Smooth muscle cell (in vitro differentiated cells): ENCODE data around the gene SLC1A2. TPM values are rescaled to one million over a fixed set of nuclear protein-coding genes. Genes with fewer than 3 reads are reported as not detected.
A peak's percentile ranks its signal among the peaks of the same experiment; 100 is the strongest.

Source experiments
- DNase-seq: peaks from one replicate; lab custom pipeline; 2025; ENCODE audit not compliant: unreplicated experiment; lab: John Stamatoyannopoulos, UW
- H2AFZ ChIP-seq: fragments of 200-600 bp; sonication (generic); 2 replicates; pipeline ENCODE4 v1.6.0; 2016; ENCODE audit warnings: antibody characterized with exemption, low read depth, mild to moderate bottlenecking
- H3F3A ChIP-seq: fragments of 200-600 bp; sonication (generic); 2 replicates; pipeline ENCODE4 v1.6.0; 2017; ENCODE audit warnings: antibody characterized with exemption, low read depth
- H3K27ac ChIP-seq: fragments of 200-600 bp; sonication (generic); 2 replicates; pipeline ENCODE4 v1.5.1; 2016; ENCODE audit warnings: low read depth, mild to moderate bottlenecking
- H3K27me3 ChIP-seq: fragments of 200-600 bp; sonication (generic); 2 replicates; pipeline ENCODE4 v1.6.1; 2016; ENCODE audit warnings: low read depth, mild to moderate bottlenecking
- H3K36me3 ChIP-seq: fragments of 200-600 bp; sonication (generic); 2 replicates; pipeline ENCODE4 v1.5.1; 2016; ENCODE audit warnings: low read depth
- H3K4me1 ChIP-seq: fragments of 200-600 bp; sonication (generic); 2 replicates; pipeline ENCODE4 v1.5.1; 2016; ENCODE audit warnings: low read depth
- H3K4me2 ChIP-seq: fragments of 200-600 bp; sonication (generic); 2 replicates; pipeline ENCODE4 v1.6.0; 2016; ENCODE audit warnings: mild to moderate bottlenecking
- H3K4me3 ChIP-seq: fragments of 200-600 bp; sonication (generic); 2 replicates; pipeline ENCODE4 v1.5.1; 2016; ENCODE audit warnings: mild to moderate bottlenecking
- H3K79me2 ChIP-seq: fragments of 200-600 bp; sonication (generic); 2 replicates; pipeline ENCODE4 v1.6.0; 2016; ENCODE audit warnings: low read depth, mild to moderate bottlenecking
- H3K9ac ChIP-seq: fragments of 200-600 bp; sonication (generic); 2 replicates; pipeline ENCODE4 v1.6.0; 2016; ENCODE audit warnings: low read depth
- H3K9me3 ChIP-seq: fragments of 200-600 bp; sonication (generic); replicated peaks from 2 replicates; pipeline ENCODE4 v1.5.1; 2016; ENCODE audit warnings: low read depth
- H4K20me1 ChIP-seq: fragments of 200-600 bp; sonication (generic); 2 replicates; pipeline ENCODE4 v1.6.0; 2016; ENCODE audit warnings: low read depth
- CTCF ChIP-seq: fragments of 200-600 bp; sonication (generic); IDR thresholded peaks from 2 replicates; pipeline ENCODE4 v1.5.1; 2017; ENCODE audit warnings: borderline replicate concordance, mild to moderate bottlenecking, antibody characterized with exemption; ENCODE audit not compliant: insufficient read depth, poor library complexity, severe bottlenecking
- WGBS: methylation state at CpG from one replicate; pipeline ENCODE4 v1.1.7; 2016; ENCODE audit warnings: low lambda C conversion rate; 5-methylcytosine and 5-hydroxymethylcytosine counted together
- polyA plus RNA-seq: library from polyadenylated mRNA; unstranded; fragments of >200 nt; fragmentation: Nextera tagmentation; extraction: Ambion mirVana; gene quantifications from 2 replicates; pipeline ENCODE4 v1.2.1, GENCODE V29; 2016
- total RNA-seq: library from RNA; depleted of rRNA; stranded (reverse); fragments of >200 nt; gene quantifications from 2 replicates; pipeline ENCODE4 v1.2.3, GENCODE V29; 2014

SLC1A2 gene
- total and polyA plus RNA-seq, 2 experiments from 2014 or later: 3.6 TPM; not detected in 1

GRCh38 chr11:35304386-35304775 lies 115.0 kb downstream of the SLC1A2 start:
- H3K4me2 ChIP-seq: no peak overlapping the region
- peak overlapping the region; percentile 78 for H3K27ac ChIP-seq

GRCh38 chr11:35303596-35304385 lies 115.6 kb downstream of the SLC1A2 start:
- peaks cover 7% of the 10 kb centered on the region for H3K4me1 ChIP-seq
- no peaks in the 10 kb centered on the region for H3K27me3 ChIP-seq
- H4K20me1 ChIP-seq: no peaks in the 10 kb centered on the region
- TF ChIP-seq CTCF: no peak
- peak overlapping the region; percentile 34 for H3K9ac ChIP-seq
- no peaks in the 10 kb centered on the region for H3F3A ChIP-seq
- H3K27ac ChIP-seq: peak overlapping the region; percentile 78
- no peak for DNase-seq
- peak overlapping the region; percentile 14 for H2AFZ ChIP-seq
- no peaks in the 10 kb centered on the region for H3K79me2 ChIP-seq
- no peaks in the 10 kb centered on the region for H3K36me3 ChIP-seq
- no peaks in the 10 kb centered on the region for H3K9me3 ChIP-seq
- no peak overlapping the region for H3K4me3 ChIP-seq
- H3K4me2 ChIP-seq: peak overlapping the region; percentile 52
- 25% methylated on average over 6 of the region's 6 CpGs for WGBS

More at GRCh38 chr11:35304386-35304775, 115.0 kb downstream of the SLC1A2 start:
- Histone ChIP-seq H3F3A (no peaks in the 10 kb centered on the region), H4K20me1 (no peaks in the 10 kb centered on the region), H3K79me2 (no peaks in the 10 kb centered on the region), H3K9me3 (no peaks in the 10 kb centered on the region), H3K4me1 (peaks cover 7% of the 10 kb centered on the region), H3K4me3 (no peak overlapping the region), H3K9ac (peak overlapping the region; percentile 34), H3K27me3 (no peaks in the 10 kb centered on the region), H3K36me3 (no peaks in the 10 kb centered on the region), H2AFZ (peak overlapping the region; percentile 14)
- no peak for TF ChIP-seq CTCF
- DNase-seq: no peak
- WGBS: 66% methylated on average over 2 of the region's 2 CpGs

- no peak overlapping the region for H3K9ac ChIP-seq
- no peaks in the 10 kb centered on the region for H3K27me3 ChIP-seq
- no peaks in the 10 kb centered on the region for H4K20me1 ChIP-seq
- no peaks in the 10 kb centered on the region for H3K9me3 ChIP-seq
- H3K27ac ChIP-seq: no peak overlapping the region
- H3K4me3 ChIP-seq: no peak overlapping the region
- no peaks in the 10 kb centered on the region for H3K79me2 ChIP-seq
- no peak for DNase-seq
- no peak overlapping the region for H3K4me2 ChIP-seq
- peaks cover 7% of the 10 kb centered on the region for H3K4me1 ChIP-seq
- no peak overlapping the region for H2AFZ ChIP-seq
- no peak for TF ChIP-seq CTCF
- 96% methylated on average over 4 of the region's 4 CpGs for WGBS
- no peaks in the 10 kb centered on the region for H3K36me3 ChIP-seq
- H3F3A ChIP-seq: no peaks in the 10 kb centered on the region
Observed at GRCh38 chr11:35302398-35302797, 117.0 kb downstream of the SLC1A2 start.

GRCh38 chr11:35298369-35298768 lies 121.0 kb downstream of the SLC1A2 start:
- Histone ChIP-seq H3F3A (no peaks in the 10 kb centered on the region), H3K27ac (no peak overlapping the region), H2AFZ (no peak overlapping the region), H3K4me1 (peaks cover 5% of the 10 kb centered on the region), H3K4me2 (no peak overlapping the region), H3K9me3 (no peaks in the 10 kb centered on the region), H3K9ac (no peak overlapping the region), H4K20me1 (no peaks in the 10 kb centered on the region), H3K79me2 (no peaks in the 10 kb centered on the region), H3K36me3 (no peaks in the 10 kb centered on the region), H3K4me3 (no peak overlapping the region), H3K27me3 (no peaks in the 10 kb centered on the region)
- 82% methylated on average over 1 of the region's 1 CpG for WGBS
- no peak for TF ChIP-seq CTCF
- DNase-seq: no peak
